NCI-H1048 (cell line): ENCODE measurements around the gene KLHL10.

ENCODE experiments used
- DNase-seq: peaks from one replicate; lab custom pipeline; 2025; lab: John Stamatoyannopoulos, UW

KLHL10 gene

DNA sequence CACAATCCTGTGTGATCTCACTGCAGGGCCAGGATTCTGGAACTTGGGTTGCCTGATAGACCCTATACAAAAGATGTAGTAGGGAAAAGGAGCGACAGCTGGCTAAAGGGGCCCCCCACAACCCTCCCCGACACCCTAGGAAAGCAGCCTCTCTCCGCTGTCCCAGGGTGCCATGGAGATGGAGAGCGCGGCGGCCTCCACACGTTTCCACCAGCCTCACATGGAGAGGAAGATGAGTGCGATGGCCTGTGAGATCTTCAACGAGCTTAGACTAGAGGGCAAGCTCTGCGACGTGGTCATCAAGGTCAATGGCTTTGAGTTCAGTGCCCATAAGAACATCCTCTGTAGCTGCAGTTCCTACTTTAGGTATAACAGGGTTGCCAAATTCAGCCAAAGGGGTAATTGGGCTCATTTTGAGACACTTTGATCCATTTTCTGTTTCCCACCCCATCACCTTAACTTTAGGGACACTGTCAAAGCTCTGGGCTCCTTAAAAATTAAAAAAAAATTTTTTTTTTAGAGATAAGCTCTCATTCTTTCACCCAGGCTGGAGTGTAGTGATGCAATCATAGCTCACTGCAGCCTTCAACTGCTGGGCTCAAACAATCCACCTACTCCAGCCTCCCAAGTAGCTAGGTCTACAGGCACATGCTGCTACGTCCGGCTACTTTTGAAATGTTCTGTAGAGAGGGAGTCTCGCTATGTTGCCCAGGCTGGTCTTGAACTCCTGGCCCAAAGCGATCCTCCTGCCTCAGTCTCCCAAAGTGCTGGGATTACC is at the start of gene KLHL10:
Gene KLHL10 (plus strand): TSS at position 65 of the 778 bp plus-strand sequence. CDS start 108 bp downstream, at position 173.
- no peak for DNase-seq

DNA sequence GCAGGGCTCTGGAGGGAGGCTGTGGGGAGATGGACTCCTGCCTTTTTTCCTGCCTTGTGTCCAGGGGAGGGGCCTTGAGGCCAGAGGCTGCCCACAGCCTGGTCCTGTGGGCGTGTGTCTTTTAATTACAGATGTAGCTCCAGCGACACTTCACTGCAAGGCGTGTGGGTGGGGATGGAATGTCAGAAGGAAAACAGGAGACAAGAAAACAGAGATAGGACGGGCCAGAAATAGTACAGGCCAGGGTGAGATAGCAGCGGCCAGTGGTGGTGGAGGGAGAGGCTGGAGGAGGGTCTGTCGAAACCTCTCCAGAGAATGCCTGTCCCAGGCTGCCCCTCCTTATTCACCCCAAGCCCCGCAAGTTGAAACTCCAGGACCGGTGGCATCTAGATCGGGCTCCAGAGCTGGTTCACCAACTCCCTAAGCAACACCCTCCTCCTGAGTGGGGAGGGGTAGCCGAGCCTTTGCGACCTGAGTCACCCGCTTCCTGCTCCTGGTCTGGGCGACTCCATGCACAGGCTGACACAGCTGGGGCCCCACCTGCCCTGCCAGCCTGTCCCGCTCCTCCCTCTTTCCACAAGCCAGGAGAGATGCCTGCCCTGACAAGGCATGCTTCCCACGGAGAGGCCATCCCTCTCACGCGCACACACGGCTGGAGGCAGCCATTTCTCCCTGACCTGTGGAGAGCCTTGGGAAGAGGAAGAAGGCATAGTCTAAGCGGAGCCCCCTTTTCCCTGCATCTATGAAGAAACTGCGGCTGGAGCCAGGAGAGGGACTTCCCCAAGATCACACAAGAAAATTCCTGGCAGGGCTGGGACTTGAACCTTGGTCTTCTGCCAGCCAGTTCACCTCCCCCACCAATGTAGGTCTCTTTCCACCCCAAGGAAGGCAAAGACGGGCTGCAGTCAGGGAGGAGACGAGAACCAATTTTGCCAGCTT is 44.5 kb upstream of the KLHL10 start:
- DNase-seq = no peak

DNA sequence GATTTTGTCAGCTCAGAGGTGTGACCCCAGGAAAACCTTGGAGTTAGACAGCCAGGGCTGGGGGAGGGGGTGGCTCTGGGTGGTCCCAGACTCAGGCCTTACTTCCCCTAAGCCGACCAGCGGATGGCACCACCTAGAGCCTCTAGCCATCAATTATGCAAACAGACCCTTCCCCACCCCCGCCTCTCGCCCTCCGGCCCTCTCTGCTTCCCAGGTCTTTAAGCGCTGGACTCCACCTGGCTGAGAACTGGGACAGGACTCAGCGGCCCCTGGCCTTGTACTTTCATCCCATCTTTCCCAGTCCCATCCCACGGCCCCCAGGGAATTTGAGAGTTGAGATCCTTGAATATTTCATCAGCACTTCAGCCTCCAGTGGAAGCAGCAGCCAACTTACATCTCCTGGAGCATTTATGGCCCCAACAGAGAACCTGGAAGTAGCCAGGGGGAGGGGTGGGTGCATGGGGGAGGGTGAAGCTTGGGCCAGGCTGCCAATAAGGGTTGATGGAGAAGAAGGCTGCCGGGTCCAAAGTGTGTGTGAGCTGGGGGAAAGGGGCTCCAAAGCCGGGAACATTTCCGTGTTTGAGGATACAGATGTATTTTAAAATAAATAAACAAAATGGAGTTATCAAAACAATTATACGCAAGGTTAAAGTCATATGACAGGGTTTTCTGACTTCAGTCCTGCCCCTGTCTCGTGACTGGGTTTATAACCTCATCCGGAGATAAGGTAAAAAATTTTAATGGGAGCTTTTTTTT is 43.7 kb upstream of the KLHL10 start:
- DNase-seq = no peak

DNA sequence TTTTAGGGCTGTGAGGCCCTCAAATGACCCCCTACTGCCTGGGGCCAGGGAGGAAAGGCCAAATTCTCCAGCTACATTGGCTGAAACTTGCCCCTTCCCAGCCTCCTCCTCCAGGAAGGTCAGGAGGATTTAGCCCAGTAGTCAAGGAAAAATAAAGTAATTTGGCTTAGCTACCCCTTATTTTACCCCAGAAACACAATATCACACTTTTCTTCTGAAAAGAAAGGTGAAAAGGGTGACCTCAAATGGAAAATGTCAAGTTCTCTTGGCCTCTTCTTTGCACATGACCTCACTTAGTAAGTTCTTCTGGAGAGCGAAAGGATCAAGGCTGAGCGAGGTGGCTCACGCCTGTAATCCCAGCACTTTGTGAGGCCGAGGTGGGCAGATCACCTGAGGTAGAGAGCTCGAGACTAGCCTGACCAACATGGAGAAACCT is 43.1 kb upstream of the KLHL10 start:
- no peak for DNase-seq

DNA sequence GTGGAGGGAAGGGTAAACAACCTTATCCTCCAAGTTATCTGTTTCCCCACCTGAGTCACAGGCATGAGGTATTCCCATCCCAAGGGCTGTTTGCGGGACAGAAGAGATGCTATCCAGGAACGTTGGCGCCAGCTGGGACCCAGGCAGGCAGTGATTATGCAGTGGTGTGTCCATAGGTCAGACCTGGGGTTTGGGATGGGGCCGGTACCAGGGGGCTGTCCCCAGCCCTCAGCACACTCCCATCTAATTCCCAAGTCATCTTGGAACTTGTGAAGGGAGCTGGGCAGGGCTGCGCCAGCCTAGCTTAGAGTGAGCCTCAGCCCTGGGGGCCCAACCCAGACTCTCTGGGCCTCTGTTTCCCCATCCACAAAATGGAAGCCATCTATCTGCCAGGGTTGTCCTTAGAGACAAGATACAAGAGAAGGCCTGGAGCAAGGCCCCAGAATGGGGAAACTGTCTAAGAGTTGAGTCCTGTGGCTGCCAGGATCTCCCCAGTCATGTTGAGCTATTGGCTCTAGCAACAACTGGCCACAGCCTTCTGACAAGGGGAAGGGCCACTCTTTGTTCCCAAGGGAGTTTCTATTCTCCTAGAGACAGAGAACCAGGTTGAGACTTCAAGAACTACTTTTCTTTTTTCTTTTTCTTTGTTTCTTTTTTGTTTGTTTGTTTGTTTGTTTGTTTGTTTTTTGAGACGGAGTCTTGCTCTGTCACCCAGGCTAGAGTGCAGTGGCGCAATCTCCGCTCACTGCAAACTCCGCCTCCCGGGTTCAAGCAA is 41.3 kb upstream of the KLHL10 start:
- no peak for DNase-seq

DNA sequence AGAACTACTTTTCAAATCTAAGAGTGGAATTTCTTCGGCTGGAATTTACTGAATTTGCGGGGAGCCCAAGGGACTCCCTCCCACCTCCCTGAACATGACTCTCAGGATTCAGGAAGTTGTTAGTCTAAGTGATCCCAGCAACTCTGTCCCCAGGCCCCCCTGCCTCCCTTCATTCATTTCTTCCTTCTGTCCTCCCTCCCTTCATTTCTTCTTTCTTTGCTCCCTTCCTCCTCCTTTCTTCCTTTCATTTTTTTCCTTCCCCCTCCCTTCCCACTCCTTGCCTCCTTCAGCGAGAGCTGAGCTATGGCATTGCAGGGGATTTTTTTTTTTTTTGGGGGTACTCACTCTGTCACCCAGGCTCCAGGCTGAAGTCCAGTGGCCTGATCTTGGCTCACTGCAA is 40.2 kb upstream of the KLHL10 start:
- DNase-seq = no peak

DNA sequence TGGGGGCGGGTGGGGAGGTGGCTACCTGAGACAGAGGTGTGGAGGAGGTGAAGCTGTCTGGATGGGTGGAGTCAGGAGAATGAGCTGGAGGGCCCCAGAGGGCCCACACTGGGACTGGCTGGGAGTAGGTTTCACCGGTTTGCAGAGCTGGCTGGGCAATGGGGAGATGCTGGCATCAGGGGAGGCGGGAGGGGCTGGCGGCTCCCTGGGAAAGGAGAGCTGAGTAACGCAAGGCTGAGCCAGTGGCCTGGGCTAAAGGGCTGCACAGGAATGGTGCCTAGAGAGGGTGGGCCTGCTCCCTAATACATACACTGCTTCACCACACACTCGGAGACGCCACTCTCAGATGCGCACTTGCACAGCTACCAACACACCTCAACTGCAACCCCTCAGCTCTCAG is 38.3 kb upstream of the KLHL10 start:
- no peak for DNase-seq

DNA sequence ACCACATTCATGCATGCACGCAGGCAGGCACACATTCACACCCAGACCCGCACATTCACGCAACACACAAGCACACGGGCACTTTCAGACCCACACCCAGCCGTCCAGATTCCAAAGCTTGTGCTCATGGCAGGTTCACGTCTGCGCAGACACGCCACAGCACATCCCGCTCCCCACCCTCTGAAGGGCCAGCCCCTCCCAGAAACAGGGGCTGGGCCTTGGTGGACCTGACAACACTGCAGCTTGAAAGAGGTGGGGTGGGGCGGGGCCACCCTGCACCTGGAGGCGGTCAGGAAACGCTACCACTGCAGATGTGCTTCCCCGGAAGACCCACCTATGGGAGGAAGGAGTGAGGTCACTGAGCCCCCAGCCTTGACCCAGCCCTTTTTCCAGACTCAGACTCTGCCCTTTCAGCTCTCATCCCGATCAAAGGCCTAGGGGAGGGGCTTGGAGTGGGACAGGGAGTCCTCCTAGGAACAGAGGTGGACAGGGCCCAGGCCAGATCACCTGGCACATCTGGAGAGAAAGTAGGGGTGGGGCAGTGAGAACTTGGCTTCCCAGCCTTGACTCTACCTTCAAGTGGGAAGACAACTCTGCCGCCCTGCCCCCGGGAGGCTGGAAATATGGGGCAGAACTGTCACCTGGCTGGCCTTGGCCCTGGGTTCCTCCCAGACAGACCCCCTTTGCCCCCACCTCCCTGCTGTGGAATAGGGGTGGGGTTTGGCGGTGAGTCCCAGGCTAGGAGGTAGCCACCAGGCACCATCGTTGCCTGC is 36.8 kb upstream of the KLHL10 start:
- no peak for DNase-seq

DNA sequence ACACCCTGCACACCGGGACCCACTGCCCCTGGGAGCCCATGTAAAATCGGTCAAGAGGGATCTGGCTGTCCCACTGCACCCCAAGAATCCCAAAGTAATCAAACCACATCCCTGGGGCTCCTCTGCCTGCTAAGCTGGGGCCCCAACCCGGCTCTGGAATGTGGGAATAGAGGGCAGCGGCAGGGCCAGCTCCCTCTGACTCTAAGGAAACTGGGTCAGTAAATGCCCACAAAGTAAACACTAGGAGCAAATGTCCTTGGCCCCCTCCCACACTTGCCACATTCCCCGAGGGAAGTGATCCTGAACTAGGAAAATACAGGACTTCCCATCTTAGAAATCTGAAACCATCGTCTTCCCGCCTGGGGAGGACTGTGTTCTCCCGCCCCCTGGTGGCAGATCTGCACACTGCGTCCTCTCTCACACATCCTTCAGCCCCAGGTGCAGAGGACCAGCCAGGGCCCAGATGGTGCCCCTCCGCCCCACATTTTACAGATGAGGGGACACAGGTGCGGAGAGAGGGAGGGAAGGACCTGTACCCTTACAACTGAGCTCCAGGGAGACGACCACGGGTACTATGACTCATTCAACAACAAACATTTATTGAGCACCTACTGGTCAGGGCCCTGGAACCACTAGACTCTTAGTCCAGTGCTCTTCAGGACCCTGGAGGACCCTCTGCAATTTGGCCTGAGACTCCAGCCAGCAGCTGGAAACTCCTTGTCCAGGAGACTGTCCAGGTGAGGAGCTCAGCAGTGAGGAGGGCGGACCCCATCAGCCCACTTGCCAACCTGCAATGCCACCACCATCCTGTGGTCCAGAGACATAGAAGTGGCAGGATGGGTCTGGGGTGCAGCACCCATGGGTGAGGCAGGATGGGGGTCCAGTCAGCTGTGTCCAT is 36.0 kb upstream of the KLHL10 start:
- peak; percentile 70 for DNase-seq

DNA sequence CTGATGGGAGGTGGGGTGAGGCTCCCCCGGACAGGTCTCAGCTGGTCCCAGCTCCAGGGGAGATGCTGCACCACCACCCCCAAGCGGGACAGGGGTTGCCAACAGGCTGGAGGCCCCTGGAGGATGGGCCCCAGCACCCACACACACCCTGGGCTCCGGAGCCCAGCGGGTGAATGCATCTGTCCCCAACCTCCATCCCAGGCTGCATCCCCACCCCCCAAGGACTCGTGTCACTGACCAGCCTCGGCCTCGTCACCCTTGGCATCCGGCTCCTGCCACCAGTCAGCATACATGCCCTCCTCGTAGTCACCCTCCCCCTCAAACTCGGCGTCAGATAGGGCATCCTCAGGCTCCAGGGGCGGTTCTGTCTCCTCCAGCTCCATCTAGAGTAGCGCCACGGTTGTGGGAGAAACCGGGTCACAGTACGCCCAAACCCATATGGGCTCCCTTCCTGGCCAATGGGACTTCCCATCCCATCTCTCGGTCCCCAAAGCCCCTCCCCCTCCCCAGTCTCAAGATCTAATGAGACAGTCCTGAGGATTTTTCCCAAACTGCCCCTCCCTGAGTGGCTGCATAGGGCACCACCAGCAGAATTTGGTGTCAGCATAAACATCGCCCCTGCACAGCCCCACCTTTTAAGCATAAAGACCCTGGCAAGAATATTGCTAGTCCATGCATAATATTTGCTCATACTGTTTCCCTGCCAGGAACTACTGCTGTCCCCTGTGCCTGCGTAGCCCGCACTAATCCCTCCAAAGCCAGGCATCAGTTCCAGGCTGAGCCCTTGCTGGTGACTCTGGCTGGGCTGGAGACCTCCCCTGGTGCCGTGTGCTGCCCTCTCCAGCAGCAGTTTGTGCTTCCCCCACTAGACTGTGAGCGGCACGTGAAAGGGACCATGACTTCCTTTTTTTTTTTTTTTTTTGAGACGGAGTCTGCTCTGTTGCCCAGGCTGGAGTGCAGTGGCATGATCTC is 34.3 kb upstream of the KLHL10 start:
- DNase-seq = no peak

DNA sequence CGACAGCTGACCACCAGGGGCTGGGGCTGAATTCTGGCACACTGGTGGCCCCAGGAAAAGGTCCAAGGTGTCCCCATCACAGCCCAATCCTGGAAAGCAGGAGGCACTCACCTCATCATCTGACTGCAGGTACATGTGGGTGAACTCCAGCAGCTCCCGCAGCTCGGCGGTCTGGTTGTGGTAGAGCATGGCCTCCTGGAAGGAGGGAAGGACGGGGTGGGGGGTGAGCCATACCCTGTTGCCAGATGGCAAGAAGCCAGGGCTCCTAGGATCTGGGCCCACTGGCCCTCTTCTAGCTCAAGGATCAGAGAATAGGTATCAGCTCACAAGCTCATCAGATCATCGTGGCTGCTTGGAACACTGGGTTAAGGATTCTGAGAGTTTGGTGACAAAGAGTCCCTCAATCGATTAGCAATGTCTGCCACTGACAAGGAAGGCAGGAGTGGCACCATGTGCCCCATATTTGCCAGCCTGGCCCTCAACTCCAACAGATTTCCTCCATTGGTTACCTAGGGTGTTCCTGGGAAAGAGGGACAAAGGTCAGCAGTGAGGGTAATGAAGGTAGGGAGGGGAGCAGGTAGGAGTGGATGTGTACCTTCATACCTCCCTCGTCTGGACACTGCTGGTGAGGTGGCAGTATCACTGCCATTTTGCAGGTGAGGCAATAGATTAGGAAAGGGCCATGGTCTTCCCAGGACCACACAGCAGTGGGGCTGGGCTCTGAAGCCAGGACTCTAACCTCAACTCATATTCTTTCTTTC is 30.8 kb upstream of the KLHL10 start:
- no peak for DNase-seq

DNA sequence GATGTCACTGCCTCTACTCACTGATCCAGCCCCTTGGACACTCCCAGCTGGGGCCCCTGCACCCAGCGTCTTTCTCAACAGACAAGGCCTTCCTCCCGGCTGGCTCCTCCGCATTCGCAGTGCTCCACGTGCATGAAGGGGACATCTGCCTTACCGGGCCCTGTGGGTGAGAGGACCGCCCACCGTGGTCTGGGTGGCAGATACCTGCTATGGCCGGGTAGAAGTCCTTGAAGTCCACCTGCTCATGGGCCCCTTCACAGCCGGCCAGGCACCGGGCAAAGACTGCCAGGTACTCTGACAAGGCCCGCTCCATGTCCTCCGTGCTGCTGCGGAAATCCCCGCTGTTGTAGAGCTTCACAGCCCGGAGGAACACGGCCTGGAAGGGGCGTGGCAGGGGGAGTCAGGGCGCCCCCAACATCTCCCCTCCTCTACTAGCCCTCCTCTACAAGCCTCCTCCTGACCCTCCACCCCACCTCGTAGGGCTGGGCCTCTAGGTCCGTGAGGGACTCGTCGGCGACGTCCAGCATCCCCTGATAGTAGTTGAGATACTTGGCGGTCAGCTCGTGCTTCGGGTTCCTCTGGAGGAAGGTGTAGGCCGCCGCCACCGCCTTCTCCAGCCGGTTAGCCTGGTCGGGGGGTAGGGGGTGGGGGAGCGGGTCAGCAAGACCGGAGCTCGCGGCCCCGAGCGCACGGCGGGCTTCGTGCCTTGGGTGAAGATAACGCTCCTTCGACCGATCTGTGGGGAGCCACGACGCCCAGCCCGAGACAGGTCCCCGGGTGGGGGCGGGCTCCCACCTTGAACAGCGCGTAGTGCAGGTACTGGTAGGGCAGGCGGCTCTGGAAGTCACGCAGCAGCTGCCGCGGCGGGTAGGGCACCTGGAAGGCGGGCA is 26.7 kb upstream of the KLHL10 start:
- DNase-seq = no peak

DNA sequence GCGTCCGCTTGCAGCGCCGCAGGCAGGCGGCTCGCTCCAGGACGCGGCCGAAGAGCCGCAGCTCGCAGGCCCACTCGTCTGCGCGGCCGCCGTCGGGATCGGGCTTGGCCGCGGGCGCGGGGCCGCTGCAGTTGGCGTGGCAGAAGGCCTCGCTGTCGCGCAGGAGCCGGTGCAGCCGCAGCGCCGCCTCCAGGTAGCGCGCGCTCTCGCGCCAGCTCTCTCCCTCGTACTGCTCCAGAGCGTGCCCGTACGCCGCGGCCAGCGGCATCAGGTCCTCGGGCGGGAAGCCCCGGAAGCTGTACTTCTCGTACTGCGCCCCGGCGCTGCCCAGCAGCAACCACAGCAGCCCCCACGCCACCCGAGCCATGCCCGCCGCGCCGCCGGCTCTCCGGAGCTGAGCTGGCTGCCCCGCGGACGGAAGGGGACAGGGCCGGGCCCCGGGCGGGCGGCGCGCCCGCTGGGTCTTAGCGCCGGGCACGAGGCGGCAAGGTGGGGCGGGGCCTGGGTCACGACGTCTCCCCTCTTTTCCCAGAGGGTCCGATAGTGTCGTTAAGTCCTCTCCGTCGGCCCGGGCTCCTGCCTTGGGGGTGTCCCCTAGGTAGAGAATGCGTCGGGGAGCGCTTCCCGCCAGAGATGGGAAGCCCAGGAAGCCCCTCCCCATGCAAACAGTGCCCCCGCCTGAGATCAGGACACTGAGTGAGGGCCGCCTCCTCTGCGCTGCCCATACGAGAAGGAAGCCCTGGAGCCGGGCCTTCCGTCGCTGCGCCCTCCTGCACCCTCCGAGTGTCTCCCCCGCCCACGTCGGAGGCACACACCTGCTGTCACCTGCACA is 25.9 kb upstream of the KLHL10 start, which contains the start of gene P3H4:
Gene P3H4 (minus strand): TSS at position 401 of the 832 bp plus-strand sequence. CDS start 34 bp downstream, at position 367.
- no peak for DNase-seq

DNA sequence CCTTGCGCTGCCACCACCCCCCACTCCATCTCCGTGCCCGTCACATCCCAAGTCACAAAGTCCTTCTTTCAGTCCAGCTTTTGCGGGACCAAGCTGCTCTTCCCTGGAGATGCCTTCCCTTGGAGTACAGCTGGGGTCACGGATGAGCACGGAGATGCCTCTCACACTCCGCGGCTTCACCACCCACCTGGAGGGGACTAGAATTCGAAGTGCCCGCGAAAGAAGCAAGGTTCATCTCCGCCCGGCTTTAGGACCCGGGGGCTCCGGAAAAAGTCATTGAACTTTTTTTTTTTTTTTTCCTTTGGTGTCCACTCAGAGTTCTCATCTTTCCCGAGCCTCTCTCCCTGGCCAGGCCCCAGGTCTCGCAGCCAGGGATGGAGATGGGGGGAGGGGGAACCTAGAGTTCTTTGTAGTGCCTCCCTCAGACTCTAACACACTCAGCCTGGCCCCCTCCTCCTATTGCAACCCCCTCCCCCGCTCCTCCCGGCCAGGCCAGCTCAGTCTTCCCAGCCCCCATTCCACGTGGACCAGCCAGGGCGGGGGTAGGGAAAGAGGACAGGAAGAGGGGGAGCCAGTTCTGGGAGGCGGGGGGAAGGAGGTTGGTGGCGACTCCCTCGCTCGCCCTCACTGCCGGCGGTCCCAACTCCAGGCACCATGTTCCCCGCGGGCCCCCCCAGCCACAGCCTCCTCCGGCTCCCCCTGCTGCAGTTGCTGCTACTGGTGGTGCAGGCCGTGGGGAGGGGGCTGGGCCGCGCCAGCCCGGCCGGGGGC is 25.1 kb upstream of the KLHL10 start, which contains the start of gene FKBP10:
Gene FKBP10 (plus strand): TSS at position 624 of the 771 bp plus-strand sequence. CDS start 31 bp downstream, at position 655.
- DNase-seq = no peak
